ENCODE data around the gene DNAH14.
"Not testable (repeated sequence)": the region's sequence is repeated elsewhere in the genome, so short reads cannot be mapped to it uniquely, and the experiment has no call there.

The DNAH14 gene

GRCh38 chr1:224923726-224924125 is 5.7 kb upstream of the DNAH14 start (continued):
- TF ChIP-seq ZBTB6 (tag by site-specific recombination; IDR thresholded peaks at IDR 0.05): no peak
- no peak for TF ChIP-seq ZNF521 (tag by site-specific recombination; IDR thresholded peaks at IDR 0.05)
- no peak for TF ChIP-seq BCL11A (tag by site-specific recombination; IDR thresholded peaks at IDR 0.05; ENCODE audit: low read depth)
- no peak for TF ChIP-seq ZNF10 (tag by site-specific recombination; IDR thresholded peaks at IDR 0.05)
- TF ChIP-seq ZNF792 (tag by site-specific recombination; IDR thresholded peaks at IDR 0.05): no peak
- TF ChIP-seq, protein P1, sequence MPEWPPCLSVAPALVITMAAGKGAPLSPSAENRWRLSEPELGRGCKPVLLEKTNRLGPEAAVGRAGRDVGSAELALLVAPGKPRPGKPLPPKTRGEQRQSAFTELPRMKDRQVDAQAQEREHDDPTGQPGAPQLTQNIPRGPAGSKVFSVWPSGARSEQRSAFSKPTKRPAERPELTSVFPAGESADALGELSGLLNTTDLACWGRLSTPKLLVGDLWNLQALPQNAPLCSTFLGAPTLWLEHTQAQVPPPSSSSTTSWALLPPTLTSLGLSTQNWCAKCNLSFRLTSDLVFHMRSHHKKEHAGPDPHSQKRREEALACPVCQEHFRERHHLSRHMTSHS (tag by site-specific recombination; IDR thresholded peaks at IDR 0.05): no peak
- no peak for TF ChIP-seq HOXD13 (CRISPR knock-in tag; IDR thresholded peaks at IDR 0.05; ENCODE audit: borderline replicate concordance)
- TF ChIP-seq ZNF555 (tag by site-specific recombination; conservative IDR thresholded peaks at IDR 0.05): no peak

DNA sequence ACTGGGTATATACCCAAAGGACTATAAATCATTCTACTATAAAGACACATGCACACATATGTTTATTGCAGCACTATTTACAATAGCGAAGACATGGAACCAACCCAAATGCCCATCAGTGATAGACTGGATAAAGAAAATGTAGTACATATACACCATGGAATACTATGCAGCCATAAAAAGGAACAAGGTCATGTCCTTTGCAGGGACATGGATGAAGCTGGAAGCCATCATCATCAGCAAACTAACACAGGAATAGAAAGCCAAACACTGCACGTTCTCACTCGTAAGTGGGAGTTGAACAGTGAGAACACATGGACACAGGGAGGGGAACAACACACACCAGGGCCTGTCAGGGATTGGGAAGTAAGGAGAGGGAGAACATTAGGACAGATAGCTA is 1.8 kb upstream of the DNAH14 start:
- H3K4me1 ChIP-seq (ENCODE audit: control insufficient read depth, insufficient read depth, low read length); H3K4me3 ChIP-seq (ENCODE audit: low read depth, low read length); H3K36me3 ChIP-seq (ENCODE audit: control insufficient read depth in 2 of 2, insufficient read depth in 1 of 2, low read length in 2 of 2); POLR2A ChIA-PET; H3K27ac ChIP-seq (ENCODE audit: extremely low read depth, low read depth, low read length); H3K9me3 ChIP-seq (ENCODE audit: control insufficient read depth, insufficient read depth, low read depth, low read length): not testable (repeated sequence)
- TF ChIP-seq ZNF146 (tag by site-specific recombination; IDR thresholded peaks at IDR 0.05) (peak; percentile 90), ZNF580 (tag by site-specific recombination; IDR thresholded peaks at IDR 0.05) (0 out of 2 replicates have a peak, but pooled peaks have one; percentile 22)
- CTCF ChIA-PET: interaction anchor here (0.7 kb wide), 1 partner anchor 10 kb away, joined by 3 read pairs; no protein-coding TSS in a partner anchor

DNA sequence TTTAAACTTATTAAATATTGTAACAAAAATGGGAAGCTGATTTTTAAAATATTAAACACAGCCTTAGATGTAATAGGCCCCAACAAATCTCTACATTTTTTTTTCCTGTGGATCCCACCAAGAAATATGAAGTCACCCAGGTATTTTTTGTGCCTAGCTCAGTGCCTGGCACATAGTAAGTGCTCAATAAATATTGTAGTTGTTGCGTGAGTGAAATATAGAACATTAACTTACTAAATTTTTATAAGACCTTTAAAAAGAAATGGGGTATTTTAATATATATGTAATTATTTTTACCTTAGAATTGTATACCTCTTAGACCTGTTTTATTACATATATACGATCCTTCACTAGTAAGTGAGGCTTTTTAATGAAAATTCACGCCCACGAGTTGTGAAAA is 569 bp upstream of the DNAH14 start:
- ChIA-PET POLR2A (no interaction called here), CTCF (no interaction called here)
- H3K4me1 ChIP-seq (ENCODE audit: control insufficient read depth, insufficient read depth, low read length): no peaks in the 10 kb centered on the region
- H3K4me3 ChIP-seq (ENCODE audit: low read depth, low read length): peak overlapping the region; percentile 86
- peak overlapping the region; percentile 73; the same call in 1 of the 2 replicates for H3K27ac ChIP-seq (ENCODE audit: extremely low read depth, low read depth, low read length)
- H3K9me3 ChIP-seq (ENCODE audit: control insufficient read depth, insufficient read depth, low read depth, low read length): no peaks in the 10 kb centered on the region; the same call in 1 of the 2 replicates
- no peaks in the 10 kb centered on the region for H3K36me3 ChIP-seq (ENCODE audit: control insufficient read depth in 2 of 2, insufficient read depth in 1 of 2, low read length in 2 of 2)
- peak; percentile 23; the same call in 1 of the 2 replicates for TF ChIP-seq ZNF513 (tag by site-specific recombination; IDR thresholded peaks at IDR 0.05)
- TF ChIP-seq ZNF701 (tag by site-specific recombination; IDR thresholded peaks at IDR 0.05): no peak
- TF ChIP-seq TRIM28 (IDR thresholded peaks at IDR 0.05; ENCODE audit: borderline replicate concordance, low read length): no peak
- TF ChIP-seq ZNF664 (tag by site-specific recombination; IDR thresholded peaks at IDR 0.05): peak; percentile 80
- no peak for TF ChIP-seq ZNF529 (tag by site-specific recombination; IDR thresholded peaks at IDR 0.05; ENCODE audit: insufficient replicate concordance)
- 0 out of 2 replicates have a peak, but pooled peaks have one; percentile 6 for TF ChIP-seq ZNF548 (tag by site-specific recombination; IDR thresholded peaks at IDR 0.05)
- TF ChIP-seq ZNF660 (tag by site-specific recombination; IDR thresholded peaks at IDR 0.05): 0 out of 2 replicates have a peak, but pooled peaks have one; percentile 3
- no peak for TF ChIP-seq ZNF266 (tag by site-specific recombination; IDR thresholded peaks at IDR 0.05; ENCODE audit: low read depth)
